Muscle of leg (tissue), 11 donors: Measurements from ENCODE around the gene ZFPM1. TPM values are rescaled to one million over a fixed set of nuclear protein-coding genes. Genes with fewer than 3 reads are reported as not detected.

Experiments used
- DNase-seq: peaks from one replicate; pipeline ENCODE4 v3.0.0; 2013
- H3K27ac ChIP-seq: one replicate; pipeline ENCODE4 v1.5.1; 2013; ENCODE audit warnings: mild to moderate bottlenecking, low read length, control low read depth
- H3K27me3 ChIP-seq: one replicate; pipeline ENCODE4 v1.6.1; 2013; ENCODE audit warnings: low read length; ENCODE audit not compliant: control insufficient read depth, insufficient read depth
- H3K36me3 ChIP-seq: one replicate; pipeline ENCODE4 v1.6.1; 2013; ENCODE audit warnings: low read length; ENCODE audit not compliant: control insufficient read depth, insufficient read depth
- H3K4me1 ChIP-seq: one replicate; pipeline ENCODE4 v1.6.1; 2013; ENCODE audit warnings: low read length; ENCODE audit not compliant: control insufficient read depth, insufficient read depth
- H3K4me3 ChIP-seq: one replicate; pipeline ENCODE4 v1.5.1; 2013; ENCODE audit warnings: low read length, control low read depth
- H3K9me3 ChIP-seq: replicated peaks from 2 replicates; pipeline ENCODE4 v1.6.1; 2013; ENCODE audit warnings: low read depth, low read length; ENCODE audit not compliant: control insufficient read depth
- WGBS: methylation state at CpG from one replicate; pipeline ENCODE4 v1.1.5; 2013; ENCODE audit warnings: missing lambda C conversion rate; ENCODE audit not compliant: insufficient coverage; 5-methylcytosine and 5-hydroxymethylcytosine counted together
- polyA plus RNA-seq, 8 donors: library from polyadenylated mRNA; unstranded; fragments of 120-200 nt; gene quantifications; one replicate each; pipeline versions ENCODE4 v1.2.1 to v1.2.3, GENCODE V29; 2013; ENCODE audit warnings: inconsistent platforms in 1 of 8, low replicate concordance in 1 of 8; ENCODE audit not compliant: insufficient read length in 8 of 8, insufficient read depth in 1 of 8
- total RNA-seq: library from RNA; stranded (reverse); fragments of 120-200 nt; gene quantifications from one replicate; pipeline ENCODE4 v1.2.4, GENCODE V29; 2013

The ZFPM1 gene
- total and polyA plus RNA-seq, 9 donors: 0.89 to 3.3 (median 1.6) TPM

DNA sequence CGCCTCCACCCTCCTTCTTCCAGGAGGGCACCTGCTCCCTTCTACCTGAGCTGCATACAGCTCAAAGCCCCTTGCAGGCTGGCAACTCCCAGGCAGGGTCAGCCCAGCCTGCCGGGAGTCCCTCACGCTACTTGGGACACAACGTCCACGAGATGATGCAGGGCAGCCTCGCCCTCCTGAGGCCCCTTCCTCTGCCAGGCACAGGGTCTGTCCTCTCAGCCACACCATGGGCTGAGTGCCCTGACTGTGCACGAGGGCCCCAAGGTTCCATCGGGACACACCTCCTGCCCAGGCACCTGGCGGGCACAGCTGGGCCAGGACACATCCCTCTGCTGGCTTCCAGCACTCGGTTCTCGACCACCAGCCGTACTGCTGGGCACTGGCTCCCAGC is 86.2 kb downstream of the ZFPM1 start:
- Histone ChIP-seq H3K27ac (no peak overlapping the region), H3K36me3 (peaks cover 5% of the 10 kb centered on the region), H3K27me3 (peaks cover 33% of the 10 kb centered on the region), H3K4me3 (no peak overlapping the region), H3K9me3 (peaks cover 23% of the 10 kb centered on the region), H3K4me1 (peaks cover 9% of the 10 kb centered on the region)
- 65% methylated on average over 9 of the region's 12 CpGs for WGBS
- no peak for DNase-seq

DNA sequence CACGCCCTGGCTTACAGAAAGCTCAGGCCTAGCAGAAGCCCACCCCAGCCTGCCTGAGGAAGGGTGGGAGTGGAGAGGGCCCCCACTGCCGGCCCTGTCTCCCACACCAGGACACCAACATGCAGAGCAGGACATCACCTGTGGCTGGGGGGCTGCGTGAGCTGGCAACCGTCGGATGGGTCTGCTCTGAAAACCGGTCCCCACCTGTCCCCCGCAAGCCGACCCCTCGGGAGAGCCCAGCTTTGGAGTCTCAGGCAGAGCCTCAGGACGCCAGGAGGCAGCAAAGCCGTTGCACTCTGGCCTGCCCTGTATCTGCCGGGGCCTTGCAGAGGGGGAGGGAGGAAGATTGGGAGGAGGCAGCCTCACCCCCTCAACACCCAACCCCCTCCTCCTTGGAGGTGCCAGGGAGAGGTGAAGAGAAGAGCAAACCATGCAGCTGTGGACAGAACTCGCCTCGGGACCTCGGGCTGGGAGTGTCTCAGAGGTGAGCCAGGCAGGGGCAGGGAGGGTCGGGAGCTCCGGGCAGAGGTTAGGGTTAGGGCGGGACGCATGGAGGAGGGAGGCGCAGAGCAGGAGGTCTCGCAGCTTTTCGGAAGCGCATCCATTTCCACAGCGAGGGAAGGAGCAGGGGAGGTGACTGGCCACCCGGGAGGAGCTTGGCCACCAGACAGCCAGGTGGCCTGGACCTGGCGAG is 86.7 kb downstream of the ZFPM1 start:
- no peak overlapping the region for H3K4me3 ChIP-seq
- H3K27me3 ChIP-seq: peaks cover 34% of the 10 kb centered on the region
- H3K36me3 ChIP-seq: peaks cover 5% of the 10 kb centered on the region
- no peak for DNase-seq
- H3K4me1 ChIP-seq: peaks cover 9% of the 10 kb centered on the region
- no peak overlapping the region for H3K27ac ChIP-seq
- peaks cover 25% of the 10 kb centered on the region for H3K9me3 ChIP-seq
- 39% methylated on average over 19 of the region's 26 CpGs for WGBS

DNA sequence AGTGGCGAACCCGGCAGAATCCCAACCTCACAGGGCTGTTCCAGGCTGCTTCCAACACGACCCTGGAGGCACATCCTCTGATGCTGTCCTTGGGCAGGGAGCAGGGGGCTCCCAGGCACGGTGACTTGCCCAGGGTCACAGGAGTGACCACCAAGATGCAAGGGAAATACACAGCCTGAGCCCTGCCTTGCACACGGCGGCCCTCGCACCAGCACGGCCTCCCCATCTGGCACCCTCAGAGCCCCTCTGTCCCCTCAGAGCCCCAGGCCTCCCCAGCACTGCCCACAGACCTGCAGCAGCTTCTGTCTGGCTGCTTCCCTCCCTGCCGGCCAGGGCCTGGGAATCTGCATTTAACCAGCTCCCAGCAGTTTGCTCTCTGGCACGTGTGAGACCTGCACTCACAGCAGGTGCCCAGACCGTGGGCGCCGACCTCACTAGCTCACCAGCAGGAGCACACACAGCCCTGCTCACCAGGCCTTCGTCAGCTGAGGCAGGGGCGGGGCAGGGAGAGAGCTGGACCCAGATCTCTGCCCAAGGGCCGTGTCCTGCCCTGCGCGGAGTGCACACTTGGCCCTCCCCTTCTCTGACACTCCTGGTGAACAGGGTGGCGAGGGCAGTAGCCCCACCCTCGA is 87.4 kb downstream of the ZFPM1 start:
- no peak for DNase-seq
- WGBS: 52% methylated on average over 14 of the region's 20 CpGs
- no peak overlapping the region for H3K4me3 ChIP-seq
- peaks cover under 1% of the 10 kb centered on the region for H3K36me3 ChIP-seq
- H3K27me3 ChIP-seq: peaks cover 37% of the 10 kb centered on the region
- peaks cover 3% of the 10 kb centered on the region for H3K4me1 ChIP-seq
- H3K27ac ChIP-seq: no peak overlapping the region
- peaks cover 27% of the 10 kb centered on the region for H3K9me3 ChIP-seq

- Histone ChIP-seq H3K27ac (no peak overlapping the region), H3K27me3 (peaks cover 50% of the 10 kb centered on the region), H3K4me3 (no peak overlapping the region), H3K36me3 (no peaks in the 10 kb centered on the region), H3K4me1 (no peaks in the 10 kb centered on the region), H3K9me3 (peaks cover 27% of the 10 kb centered on the region)
- no peak for DNase-seq
- 72% methylated on average over 13 of the region's 15 CpGs for WGBS
These were observed 88.9 kb downstream of the ZFPM1 start for GRCh38 chr16:88541831-88542616.

GRCh38 chr16:88543230-88543813 is 90.2 kb downstream of the ZFPM1 start:
- Histone ChIP-seq H3K4me3 (no peak overlapping the region), H3K27me3 (peaks cover 52% of the 10 kb centered on the region), H3K4me1 (no peaks in the 10 kb centered on the region), H3K27ac (no peak overlapping the region), H3K9me3 (peaks cover 27% of the 10 kb centered on the region), H3K36me3 (no peaks in the 10 kb centered on the region)
- 90% methylated on average over 4 of the region's 8 CpGs for WGBS
- DNase-seq: no peak

DNA sequence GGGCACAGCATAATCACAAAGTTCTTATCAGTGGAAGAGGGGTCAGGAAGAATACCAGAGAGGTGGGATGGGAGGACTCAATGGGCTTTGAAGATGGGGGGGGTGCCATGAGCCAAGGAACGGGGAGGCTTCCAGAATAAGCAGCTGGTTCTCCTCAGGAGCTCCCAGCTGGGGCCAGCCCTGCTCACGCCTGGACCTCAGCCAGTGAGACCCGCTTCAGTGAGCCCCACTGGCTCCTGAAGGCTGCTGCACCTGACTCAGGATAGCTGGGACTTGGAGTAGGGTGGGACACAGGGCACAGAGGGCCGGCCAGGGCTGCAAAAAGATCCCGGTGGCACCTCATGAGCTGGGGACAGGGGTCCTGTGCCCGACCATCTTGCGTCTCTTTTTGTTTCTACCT is 92.7 kb downstream of the ZFPM1 start:
- DNase-seq: no peak
- 27% methylated on average over 3 of the region's 7 CpGs for WGBS
- H3K4me1 ChIP-seq: peaks cover 8% of the 10 kb centered on the region
- H3K4me3 ChIP-seq: no peak overlapping the region
- peaks cover 47% of the 10 kb centered on the region for H3K27me3 ChIP-seq
- no peaks in the 10 kb centered on the region for H3K36me3 ChIP-seq
- H3K27ac ChIP-seq: no peak overlapping the region
- peaks cover 27% of the 10 kb centered on the region for H3K9me3 ChIP-seq

DNA sequence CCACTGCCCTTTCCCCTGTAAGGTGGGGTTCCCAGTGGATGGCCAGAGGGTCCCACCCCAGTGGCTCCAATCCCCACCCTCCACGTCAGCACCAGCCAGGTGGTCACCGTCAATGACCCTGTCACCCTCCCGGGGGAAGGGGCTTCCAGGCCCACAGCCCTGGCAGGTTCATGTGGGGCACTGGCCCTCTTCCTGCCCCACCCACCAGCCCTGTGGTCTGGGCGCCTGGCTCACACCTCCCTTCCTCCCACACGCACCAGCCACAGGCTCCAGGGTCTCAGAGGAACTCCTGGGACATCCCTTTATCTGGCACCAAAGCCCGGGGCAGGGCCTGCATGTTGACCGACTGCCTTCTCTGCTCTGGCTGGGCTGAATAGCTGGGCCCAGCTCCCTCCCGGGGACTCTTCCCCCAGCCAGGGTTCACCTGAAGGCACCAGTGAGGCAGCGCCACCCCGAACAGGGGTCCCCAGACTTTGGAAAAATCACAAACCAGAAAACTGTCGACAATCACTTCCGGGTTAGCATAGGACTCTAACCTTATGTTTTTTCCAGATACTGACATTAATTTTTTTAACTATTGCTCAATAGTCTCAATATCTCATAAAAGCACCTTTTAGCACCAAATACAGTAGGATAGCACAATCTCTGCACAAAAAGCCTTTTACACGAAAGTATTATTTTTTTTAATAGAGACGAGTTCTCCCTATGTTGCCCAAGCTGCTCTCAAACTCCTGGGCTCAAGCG is 95.2 kb downstream of the ZFPM1 start:
- Histone ChIP-seq H3K4me3 (no peak overlapping the region), H3K9me3 (peaks cover 13% of the 10 kb centered on the region), H3K4me1 (peaks cover 23% of the 10 kb centered on the region), H3K27me3 (peaks cover 49% of the 10 kb centered on the region), H3K27ac (no peak overlapping the region), H3K36me3 (no peaks in the 10 kb centered on the region)
- no peak for DNase-seq
- WGBS: 55% methylated on average over 12 of the region's 15 CpGs

DNA sequence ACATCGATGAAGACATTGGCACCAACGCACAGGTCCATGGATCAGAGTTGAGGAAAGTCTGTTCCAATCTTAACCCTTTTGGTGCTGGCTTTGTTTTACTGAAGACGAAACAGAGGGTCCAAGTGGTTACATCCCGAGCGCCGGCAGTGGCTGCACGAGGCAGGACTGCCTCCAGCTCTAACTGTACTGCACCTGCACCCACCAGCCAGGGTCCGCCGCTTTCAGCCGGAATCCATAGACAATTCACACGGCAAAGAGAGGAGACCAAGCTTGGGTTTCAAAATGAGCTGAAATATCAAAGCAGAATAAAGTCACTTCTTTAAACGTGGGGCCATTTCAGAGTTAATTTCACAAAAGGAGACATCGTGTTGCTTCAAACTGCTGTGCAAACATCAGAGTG is 95.9 kb downstream of the ZFPM1 start:
- H3K9me3 ChIP-seq: peaks cover 7% of the 10 kb centered on the region
- peaks cover 53% of the 10 kb centered on the region for H3K27me3 ChIP-seq
- DNase-seq: no peak
- WGBS: 79% methylated on average over 12 of the region's 13 CpGs
- H3K4me3 ChIP-seq: no peak overlapping the region
- H3K4me1 ChIP-seq: peaks cover 23% of the 10 kb centered on the region
- H3K27ac ChIP-seq: no peak overlapping the region
- no peaks in the 10 kb centered on the region for H3K36me3 ChIP-seq

DNA sequence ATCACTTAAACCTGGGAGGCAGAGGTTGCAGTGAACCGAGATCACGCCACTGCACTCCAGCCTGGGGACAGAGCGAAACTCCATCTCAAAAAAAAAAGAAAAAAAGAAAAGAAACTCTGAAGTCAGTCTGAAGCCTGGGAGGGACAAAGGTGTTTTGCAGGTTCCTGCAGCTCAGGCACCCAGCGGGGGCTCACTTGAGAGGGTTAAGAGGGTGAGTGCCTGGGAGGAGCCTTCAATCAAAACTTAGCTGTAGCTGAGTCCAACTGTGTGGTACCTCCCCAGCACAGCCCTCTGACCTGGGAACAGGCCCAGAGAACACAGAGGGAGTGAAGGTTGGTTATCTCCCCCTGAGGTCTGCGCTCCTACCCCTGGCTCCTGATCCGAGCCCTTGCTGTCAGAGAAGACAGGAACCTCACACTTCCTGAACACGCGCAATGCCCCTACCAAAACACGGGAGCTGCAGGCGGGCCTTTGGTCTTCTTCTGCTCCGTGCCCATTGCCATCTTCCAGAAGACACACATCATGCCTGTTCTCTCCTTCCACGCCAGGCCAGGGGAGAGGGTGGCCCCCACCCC is 96.7 kb downstream of the ZFPM1 start:
- DNase-seq: no peak
- H3K9me3 ChIP-seq: peaks cover 3% of the 10 kb centered on the region
- no peak overlapping the region for H3K27ac ChIP-seq
- peaks cover 31% of the 10 kb centered on the region for H3K4me1 ChIP-seq
- peaks cover 60% of the 10 kb centered on the region for H3K27me3 ChIP-seq
- no peak overlapping the region for H3K4me3 ChIP-seq
- WGBS: 84% methylated on average over 3 of the region's 12 CpGs
- H3K36me3 ChIP-seq: no peaks in the 10 kb centered on the region
